GM12878 (cell line): ENCODE data around the gene RCL1. TPM values are rescaled to one million over a fixed set of nuclear protein-coding genes. Genes with fewer than 3 reads are reported as not detected.

ENCODE experiments used
- ATAC-seq: fragments of 200-7000 bp; cut with Tn5 transposase; 3 replicates; pipeline ENCODE4 v1.9.1; 2020; ENCODE audit warnings: mild to moderate bottlenecking, moderate library complexity
- BruUV-seq: library from RNA; stranded (reverse); fragments of 400-500 nt; replicated peaks from 2 replicates; lab custom pipeline; 2021; lab: Mats Ljungman, UMichigan
- CTCF ChIA-PET: fragments of 300-600 bp; sonication (Branson Sonifier 250); formaldehyde crosslinking; extraction: SDS; loops from one replicate; lab custom pipeline; 2021; ENCODE audit warnings: inconsistent platforms; lab: Yijun Ruan, JAX
- POLR2A ChIA-PET: fragments of 350-600 bp; formaldehyde crosslinking; extraction: SDS; loops from one replicate; lab custom pipeline; 2021; ENCODE audit warnings: inconsistent platforms; lab: Charles Lee
- RAD21 ChIA-PET: fragments of 300-600 bp; sonication (Branson Sonifier 250); formaldehyde crosslinking; loops from one replicate; lab custom pipeline; 2023; ENCODE audit warnings: antibody characterized with exemption; ENCODE audit not compliant: unreplicated experiment; lab: Charles Lee
- SMC1A ChIA-PET: fragments of 300-600 bp; sonication (Branson Sonifier 250); formaldehyde crosslinking; loops from one replicate; lab custom pipeline; 2023; ENCODE audit not compliant: unreplicated experiment, uncharacterized antibody; lab: Charles Lee
- DNase-seq: peaks from one replicate; pipeline ENCODE4 v3.0.0-alpha.2; 2011; ENCODE audit warnings: low read depth, low spot score
- FAIRE-seq: peaks from 3 replicates; lab custom pipeline; 2011; peaks lifted over from hg19 to GRCh38; lab: Jason Lieb, UNC
- H2AFZ ChIP-seq: 2 replicates; pipeline ENCODE4 v1.6.0; 2011; ENCODE audit warnings: low read depth, low read length, control low read depth; ENCODE audit not compliant: control insufficient read depth
- H3K27ac ChIP-seq: 2 replicates; pipeline ENCODE4 v1.5.1; 2011; ENCODE audit warnings: control low read depth; ENCODE audit not compliant: control insufficient read depth, insufficient read depth
- H3K27me3 ChIP-seq, 2 experiments: replicated peaks in 1 of 2; 2 replicates each; pipeline versions ENCODE4 v1.6.0 to v1.6.1; 2011; ENCODE audit warnings: low read length in 1 of 2; ENCODE audit not compliant: control insufficient read depth in 2 of 2, insufficient read depth in 2 of 2
- H3K36me3 ChIP-seq, 2 experiments: 2 replicates each; pipeline ENCODE4 v1.5.1; 2011; ENCODE audit warnings: low read length in 1 of 2; ENCODE audit not compliant: control insufficient read depth in 2 of 2, insufficient read depth in 2 of 2
- H3K4me1 ChIP-seq: 2 replicates; pipeline ENCODE4 v1.6.1; 2011; ENCODE audit warnings: mild to moderate bottlenecking, low read length, moderate library complexity, mixed read lengths; ENCODE audit not compliant: control insufficient read depth, insufficient read depth
- H3K4me2 ChIP-seq: 2 replicates; pipeline ENCODE4 v1.6.0; 2011; ENCODE audit warnings: control low read depth; ENCODE audit not compliant: control insufficient read depth, insufficient read depth
- H3K4me3 ChIP-seq: fragments of 200-600 bp; sonication (generic); 2 replicates; pipeline ENCODE4 v1.5.1; 2016
- H3K79me2 ChIP-seq: 2 replicates; pipeline ENCODE4 v1.6.0; 2011; ENCODE audit warnings: low read length; ENCODE audit not compliant: control insufficient read depth, insufficient read depth
- H3K9ac ChIP-seq: 2 replicates; pipeline ENCODE4 v1.8.0; 2011; ENCODE audit warnings: low read length, control low read depth, mixed read lengths; ENCODE audit not compliant: control insufficient read depth, insufficient read depth
- H3K9me3 ChIP-seq: replicated peaks from 3 replicates; pipeline ENCODE4 v1.5.1; 2011; ENCODE audit warnings: mild to moderate bottlenecking, low read length; ENCODE audit not compliant: control insufficient read depth, insufficient read depth
- H4K20me1 ChIP-seq: 2 replicates; pipeline ENCODE4 v1.6.0; 2011; ENCODE audit not compliant: control insufficient read depth, insufficient read depth
- CBX5 ChIP-seq: sonication (generic); IDR thresholded peaks from 2 replicates; pipeline ENCODE4 v1.6.1; 2016; ENCODE audit warnings: low read depth, moderate library complexity, mild to moderate bottlenecking, inconsistent platforms
- CHD4 ChIP-seq: fragments of 200-600 bp; sonication (generic); IDR thresholded peaks from 2 replicates; pipeline ENCODE4 v1.6.1; 2016; ENCODE audit warnings: mild to moderate bottlenecking
- DPF2 ChIP-seq: fragments of 450-650 bp; IDR thresholded peaks from 2 replicates; pipeline ENCODE4 v1.6.1; 2017; ENCODE audit warnings: mild to moderate bottlenecking
- HDGF ChIP-seq: fragments of 450-650 bp; IDR thresholded peaks from 2 replicates; pipeline ENCODE4 v1.6.1; 2016; ENCODE audit warnings: antibody characterized with exemption
- NBN ChIP-seq: fragments of 450-650 bp; IDR thresholded peaks from 2 replicates; pipeline ENCODE4 v1.6.1; 2016
- PAX8 ChIP-seq: fragments of 450-650 bp; IDR thresholded peaks from 2 replicates; pipeline ENCODE4 v1.6.1; 2017; ENCODE audit warnings: mild to moderate bottlenecking, moderate library complexity
- PML ChIP-seq: IDR thresholded peaks from 2 replicates; pipeline ENCODE4 v1.6.1; 2012; ENCODE audit warnings: low read length, inconsistent platforms
- POLR2AphosphoS5 ChIP-seq: IDR thresholded peaks from 2 replicates; pipeline ENCODE4 v1.6.1; 2011; ENCODE audit warnings: mild to moderate bottlenecking, low read length, inconsistent platforms
- ZBTB4 ChIP-seq: fragments of 450-650 bp; formaldehyde crosslinking; IDR thresholded peaks from 2 replicates; pipeline ENCODE4 v1.4.0; 2022; ENCODE audit warnings: mild to moderate bottlenecking, moderate library complexity
- WGBS: methylation state at CpG from one replicate; pipeline ENCODE4 v1.1.6; 2016; ENCODE audit warnings: low lambda C conversion rate; ENCODE audit not compliant: insufficient replicate concordance, insufficient coverage; ENCODE audit errors: missing lambda C conversion rate; 5-methylcytosine and 5-hydroxymethylcytosine counted together
- in situ Hi-C: fragments of 300-500 bp; cut with MboI; formaldehyde crosslinking; loops from 9 replicates; pipeline ENCODE4 v1.14.3; 2018; ENCODE audit warnings: mixed read lengths
- intact Hi-C: fragments of 100-400 bp; cut with micrococcal nuclease; formaldehyde crosslinking; loops from one replicate; pipeline ENCODE4 v1.14.2; 2022; ENCODE audit not compliant: unreplicated experiment
- polyA plus RNA-seq, 11 experiments: library from polyadenylated mRNA; depleted of rRNA in 4 of 11; unstranded in 6 of 11; stranded (reverse) in 5 of 11; fragments of >200 nt; fragmentation: Nextera tagmentation in 4 of 11; fragmentation: Illumina TruSeq in 1 of 11; extraction: Ambion mirVana in 4 of 11; extraction: Trizol in 1 of 11; gene quantifications; 1 replicate in 1 of 11; 2 replicates in 10 of 11; pipeline versions ENCODE4 v1.2.1 to v1.2.3, GENCODE V29; 2011 to 2016; ENCODE audit warnings: inconsistent platforms in 2 of 11, missing spikeins in 2 of 11, low read depth in 1 of 11
- total RNA-seq, 4 experiments: library from RNA; depleted of rRNA in 3 of 4; stranded (reverse); fragments of >200 nt in 3 of 4; fragmentation: Illumina TruSeq in 1 of 4; extraction: Trizol in 1 of 4; gene quantifications; 2 replicates each; pipeline versions ENCODE4 v1.2.1 to v1.2.3, GENCODE V29; 2013 to 2021
- TF ChIP-seq, protein P1 (sequence below): fragments of 450-650 bp; IDR thresholded peaks from 2 replicates; pipeline ENCODE4 v1.6.1; 2014; ENCODE audit warnings: mild to moderate bottlenecking
- TF ChIP-seq, protein P2 (sequence below): IDR thresholded peaks from 2 replicates; pipeline ENCODE4 v1.6.1; 2012; ENCODE audit warnings: mild to moderate bottlenecking, low read depth, low read length

The RCL1 gene
- total and polyA plus RNA-seq, 10 of the 15 experiments (the other 5 are each of a cell fraction or from before 2014, with no cell fraction given): 21.1 to 46.8 (median 30.5) TPM

- Histone ChIP-seq H3K4me1 (peaks cover 7% of the 10 kb centered on the region; the same call in 1 of the 2 replicates), H3K9me3 (no peaks in the 10 kb centered on the region; the same call in 2 of the 3 replicates), H3K36me3 (no peaks in the 10 kb centered on the region), H3K9ac (no peak overlapping the region), H3K4me2 (no peak overlapping the region), H3K4me3 (no peak overlapping the region), H3K27me3 (no peaks in the 10 kb centered on the region), H3K79me2 (no peaks in the 10 kb centered on the region), H3K27ac (no peak overlapping the region), H4K20me1 (no peaks in the 10 kb centered on the region), H2AFZ (no peak overlapping the region)
- TF ChIP-seq CBX5 (no peak), HDGF (no peak), POLR2AphosphoS5 (no peak), NBN (no peak), PML (no peak), DPF2 (no peak), CHD4 (no peak), ZBTB4 (CRISPR knock-in tag) (no peak), PAX8 (no peak)
- TF ChIP-seq, protein P1, sequence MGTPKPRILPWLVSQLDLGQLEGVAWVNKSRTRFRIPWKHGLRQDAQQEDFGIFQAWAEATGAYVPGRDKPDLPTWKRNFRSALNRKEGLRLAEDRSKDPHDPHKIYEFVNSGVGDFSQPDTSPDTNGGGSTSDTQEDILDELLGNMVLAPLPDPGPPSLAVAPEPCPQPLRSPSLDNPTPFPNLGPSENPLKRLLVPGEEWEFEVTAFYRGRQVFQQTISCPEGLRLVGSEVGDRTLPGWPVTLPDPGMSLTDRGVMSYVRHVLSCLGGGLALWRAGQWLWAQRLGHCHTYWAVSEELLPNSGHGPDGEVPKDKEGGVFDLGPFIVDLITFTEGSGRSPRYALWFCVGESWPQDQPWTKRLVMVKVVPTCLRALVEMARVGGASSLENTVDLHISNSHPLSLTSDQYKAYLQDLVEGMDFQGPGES: no peak
- TF ChIP-seq, protein P2, sequence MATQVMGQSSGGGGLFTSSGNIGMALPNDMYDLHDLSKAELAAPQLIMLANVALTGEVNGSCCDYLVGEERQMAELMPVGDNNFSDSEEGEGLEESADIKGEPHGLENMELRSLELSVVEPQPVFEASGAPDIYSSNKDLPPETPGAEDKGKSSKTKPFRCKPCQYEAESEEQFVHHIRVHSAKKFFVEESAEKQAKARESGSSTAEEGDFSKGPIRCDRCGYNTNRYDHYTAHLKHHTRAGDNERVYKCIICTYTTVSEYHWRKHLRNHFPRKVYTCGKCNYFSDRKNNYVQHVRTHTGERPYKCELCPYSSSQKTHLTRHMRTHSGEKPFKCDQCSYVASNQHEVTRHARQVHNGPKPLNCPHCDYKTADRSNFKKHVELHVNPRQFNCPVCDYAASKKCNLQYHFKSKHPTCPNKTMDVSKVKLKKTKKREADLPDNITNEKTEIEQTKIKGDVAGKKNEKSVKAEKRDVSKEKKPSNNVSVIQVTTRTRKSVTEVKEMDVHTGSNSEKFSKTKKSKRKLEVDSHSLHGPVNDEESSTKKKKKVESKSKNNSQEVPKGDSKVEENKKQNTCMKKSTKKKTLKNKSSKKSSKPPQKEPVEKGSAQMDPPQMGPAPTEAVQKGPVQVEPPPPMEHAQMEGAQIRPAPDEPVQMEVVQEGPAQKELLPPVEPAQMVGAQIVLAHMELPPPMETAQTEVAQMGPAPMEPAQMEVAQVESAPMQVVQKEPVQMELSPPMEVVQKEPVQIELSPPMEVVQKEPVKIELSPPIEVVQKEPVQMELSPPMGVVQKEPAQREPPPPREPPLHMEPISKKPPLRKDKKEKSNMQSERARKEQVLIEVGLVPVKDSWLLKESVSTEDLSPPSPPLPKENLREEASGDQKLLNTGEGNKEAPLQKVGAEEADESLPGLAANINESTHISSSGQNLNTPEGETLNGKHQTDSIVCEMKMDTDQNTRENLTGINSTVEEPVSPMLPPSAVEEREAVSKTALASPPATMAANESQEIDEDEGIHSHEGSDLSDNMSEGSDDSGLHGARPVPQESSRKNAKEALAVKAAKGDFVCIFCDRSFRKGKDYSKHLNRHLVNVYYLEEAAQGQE: no peak
- no peak for ATAC-seq
- FAIRE-seq: no peak
- in situ Hi-C loops: no loop called here
- BruUV-seq: no TSS peak
- DNase-seq: no peak
- ChIA-PET POLR2A (no interaction called here), RAD21 (no interaction called here), CTCF (no interaction called here), SMC1A (interaction anchor here (1.2 kb wide), 1 partner anchor 140 kb away, joined by 3 read pairs; no protein-coding TSS in a partner anchor)
- 98% methylated on average over 3 of the region's 3 CpGs for WGBS
- intact Hi-C loops: no loop called here
Observed at GRCh38 chr9:4891674-4892073, 98.9 kb downstream of the RCL1 start.
